GM23338 (cell line): ENCODE measurements around the gene TUBB8.

Experiments used
- EZH2phosphoT487 ChIP-seq: fragments of 200-600 bp; sonication (generic); IDR thresholded peaks from one replicate; pipeline ENCODE4 v1.8.1; 2018; ENCODE audit warnings: antibody characterized with exemption; ENCODE audit not compliant: unreplicated experiment
- POLR2AphosphoS5 ChIP-seq: IDR thresholded peaks from 2 replicates; pipeline ENCODE4 v1.6.1; 2016; ENCODE audit warnings: antibody characterized with exemption, low read depth
- TF ChIP-seq, protein P1 (sequence below), 2 experiments: fragments of 200-600 bp in 1 of 2; sonication (generic) in 1 of 2; conservative IDR thresholded peaks; 2 replicates each; pipeline versions ENCODE4 v1.5.1 to v1.6.1; 2016 to 2017; ENCODE audit warnings: antibody characterized with exemption in 2 of 2, low read depth in 2 of 2, mild to moderate bottlenecking in 2 of 2, moderate library complexity in 1 of 2
- TF ChIP-seq, protein P2 (sequence below): IDR thresholded peaks from one replicate; pipeline ENCODE4 v1.6.1; 2018; ENCODE audit warnings: antibody characterized with exemption; ENCODE audit not compliant: unreplicated experiment
- TF ChIP-seq, protein P3 (sequence below): IDR thresholded peaks from 2 replicates; pipeline ENCODE4 v1.6.1; 2016; ENCODE audit warnings: antibody characterized with exemption

DNA sequence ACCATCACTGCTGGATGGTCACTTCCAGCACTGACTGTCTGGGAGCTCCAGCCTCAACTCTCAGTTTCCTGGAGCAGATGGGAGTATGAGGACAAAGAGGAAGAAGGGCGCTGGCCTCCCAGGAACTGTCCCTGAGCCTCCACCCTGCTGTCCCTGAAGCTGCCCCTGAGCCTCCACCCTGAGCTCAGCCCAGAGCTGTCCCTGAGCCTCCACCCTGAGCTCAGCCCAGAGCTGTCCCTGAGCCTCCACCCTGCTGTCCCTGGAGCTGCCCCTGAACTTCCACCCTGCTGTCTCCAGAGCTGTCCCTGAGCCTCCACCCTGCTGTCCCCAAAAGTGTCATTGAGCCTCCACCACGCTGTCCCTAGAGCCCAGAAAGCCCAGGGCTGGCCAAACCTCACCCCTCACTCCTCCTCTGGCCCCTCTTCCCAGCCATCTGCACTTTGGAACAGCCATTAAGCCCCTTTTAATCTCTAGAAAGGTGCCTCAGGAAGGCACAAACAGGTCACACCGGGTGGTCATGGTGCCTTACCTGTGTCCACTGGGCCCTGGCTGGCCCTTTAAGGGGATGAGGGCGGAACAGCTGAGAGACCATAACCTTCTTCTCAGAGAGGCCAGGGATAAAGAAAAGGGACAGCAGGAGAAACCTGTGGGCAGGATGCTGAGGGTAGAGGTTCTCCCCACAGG lies 30.6 kb upstream of the TUBB8 start:
- TF ChIP-seq, protein P1, sequence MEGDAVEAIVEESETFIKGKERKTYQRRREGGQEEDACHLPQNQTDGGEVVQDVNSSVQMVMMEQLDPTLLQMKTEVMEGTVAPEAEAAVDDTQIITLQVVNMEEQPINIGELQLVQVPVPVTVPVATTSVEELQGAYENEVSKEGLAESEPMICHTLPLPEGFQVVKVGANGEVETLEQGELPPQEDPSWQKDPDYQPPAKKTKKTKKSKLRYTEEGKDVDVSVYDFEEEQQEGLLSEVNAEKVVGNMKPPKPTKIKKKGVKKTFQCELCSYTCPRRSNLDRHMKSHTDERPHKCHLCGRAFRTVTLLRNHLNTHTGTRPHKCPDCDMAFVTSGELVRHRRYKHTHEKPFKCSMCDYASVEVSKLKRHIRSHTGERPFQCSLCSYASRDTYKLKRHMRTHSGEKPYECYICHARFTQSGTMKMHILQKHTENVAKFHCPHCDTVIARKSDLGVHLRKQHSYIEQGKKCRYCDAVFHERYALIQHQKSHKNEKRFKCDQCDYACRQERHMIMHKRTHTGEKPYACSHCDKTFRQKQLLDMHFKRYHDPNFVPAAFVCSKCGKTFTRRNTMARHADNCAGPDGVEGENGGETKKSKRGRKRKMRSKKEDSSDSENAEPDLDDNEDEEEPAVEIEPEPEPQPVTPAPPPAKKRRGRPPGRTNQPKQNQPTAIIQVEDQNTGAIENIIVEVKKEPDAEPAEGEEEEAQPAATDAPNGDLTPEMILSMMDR (conservative IDR thresholded peaks at IDR 0.05; ENCODE audit: low read depth in 2 of 2) = no peak
- TF ChIP-seq, protein P2, sequence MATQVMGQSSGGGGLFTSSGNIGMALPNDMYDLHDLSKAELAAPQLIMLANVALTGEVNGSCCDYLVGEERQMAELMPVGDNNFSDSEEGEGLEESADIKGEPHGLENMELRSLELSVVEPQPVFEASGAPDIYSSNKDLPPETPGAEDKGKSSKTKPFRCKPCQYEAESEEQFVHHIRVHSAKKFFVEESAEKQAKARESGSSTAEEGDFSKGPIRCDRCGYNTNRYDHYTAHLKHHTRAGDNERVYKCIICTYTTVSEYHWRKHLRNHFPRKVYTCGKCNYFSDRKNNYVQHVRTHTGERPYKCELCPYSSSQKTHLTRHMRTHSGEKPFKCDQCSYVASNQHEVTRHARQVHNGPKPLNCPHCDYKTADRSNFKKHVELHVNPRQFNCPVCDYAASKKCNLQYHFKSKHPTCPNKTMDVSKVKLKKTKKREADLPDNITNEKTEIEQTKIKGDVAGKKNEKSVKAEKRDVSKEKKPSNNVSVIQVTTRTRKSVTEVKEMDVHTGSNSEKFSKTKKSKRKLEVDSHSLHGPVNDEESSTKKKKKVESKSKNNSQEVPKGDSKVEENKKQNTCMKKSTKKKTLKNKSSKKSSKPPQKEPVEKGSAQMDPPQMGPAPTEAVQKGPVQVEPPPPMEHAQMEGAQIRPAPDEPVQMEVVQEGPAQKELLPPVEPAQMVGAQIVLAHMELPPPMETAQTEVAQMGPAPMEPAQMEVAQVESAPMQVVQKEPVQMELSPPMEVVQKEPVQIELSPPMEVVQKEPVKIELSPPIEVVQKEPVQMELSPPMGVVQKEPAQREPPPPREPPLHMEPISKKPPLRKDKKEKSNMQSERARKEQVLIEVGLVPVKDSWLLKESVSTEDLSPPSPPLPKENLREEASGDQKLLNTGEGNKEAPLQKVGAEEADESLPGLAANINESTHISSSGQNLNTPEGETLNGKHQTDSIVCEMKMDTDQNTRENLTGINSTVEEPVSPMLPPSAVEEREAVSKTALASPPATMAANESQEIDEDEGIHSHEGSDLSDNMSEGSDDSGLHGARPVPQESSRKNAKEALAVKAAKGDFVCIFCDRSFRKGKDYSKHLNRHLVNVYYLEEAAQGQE = no peak
- TF ChIP-seq EZH2phosphoT487 (no peak), POLR2AphosphoS5 (no peak)
- TF ChIP-seq, protein P3, sequence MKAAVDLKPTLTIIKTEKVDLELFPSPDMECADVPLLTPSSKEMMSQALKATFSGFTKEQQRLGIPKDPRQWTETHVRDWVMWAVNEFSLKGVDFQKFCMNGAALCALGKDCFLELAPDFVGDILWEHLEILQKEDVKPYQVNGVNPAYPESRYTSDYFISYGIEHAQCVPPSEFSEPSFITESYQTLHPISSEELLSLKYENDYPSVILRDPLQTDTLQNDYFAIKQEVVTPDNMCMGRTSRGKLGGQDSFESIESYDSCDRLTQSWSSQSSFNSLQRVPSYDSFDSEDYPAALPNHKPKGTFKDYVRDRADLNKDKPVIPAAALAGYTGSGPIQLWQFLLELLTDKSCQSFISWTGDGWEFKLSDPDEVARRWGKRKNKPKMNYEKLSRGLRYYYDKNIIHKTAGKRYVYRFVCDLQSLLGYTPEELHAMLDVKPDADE = no peak
